ENCODE measurements around the gene DHRS1. TPM values are rescaled to one million over a fixed set of nuclear protein-coding genes. Genes with fewer than 3 reads are reported as not detected.

Gene DHRS1
- total and polyA plus RNA-seq, 9 of the 15 experiments (the other 6 are each of a cell fraction or from before 2014, with no cell fraction given) = 7.3 to 33.6 (median 13.3) TPM

- Histone ChIP-seq H3K27ac (ENCODE audit: extremely low read depth, low read depth, low read length) (no peak overlapping the region), H3K4me2 (ENCODE audit: insufficient read depth, low read length) (no peak overlapping the region), H3K36me3 (ENCODE audit: control insufficient read depth, insufficient read depth, low read length) (no peaks in the 10 kb centered on the region), H3K9me3 (replicated peaks; ENCODE audit: control insufficient read depth, insufficient read depth, low read depth, low read length) (no peaks in the 10 kb centered on the region), H3K9me1 (ENCODE audit: control insufficient read depth, insufficient read depth, low read length) (no peaks in the 10 kb centered on the region), H3K4me3 (no peak overlapping the region), H3K4me1 (replicated peaks in 1 of 2; ENCODE audit: control insufficient read depth in 2 of 2, insufficient read depth in 2 of 2, low read length in 2 of 2) (peaks cover 4 to 36% of the 10 kb centered on the region in 2 experiments; a peak in 4 of 5 replicates), H3K9ac (ENCODE audit: insufficient read depth in 1 of 2, low read depth in 2 of 2, low read length in 2 of 2) (no peak overlapping the region), H2AFZ (ENCODE audit: low read depth, low read length) (no peak overlapping the region), H3K27me3 (ENCODE audit: control insufficient read depth in 2 of 2, insufficient read depth in 2 of 2, low read length in 2 of 2) (peaks cover 0 to 9% of the 10 kb centered on the region in 2 experiments; a peak in 1 of 5 replicates), H4K20me1 (replicated peaks; ENCODE audit: control insufficient read depth, insufficient read depth, low read length) (no peaks in the 10 kb centered on the region), H3K79me2 (ENCODE audit: control insufficient read depth, insufficient read depth, low read length) (no peaks in the 10 kb centered on the region)
- in situ Hi-C loops (cut with MboI) = loop anchor here (25.0 kb wide), 1 partner anchor 350 kb away; no protein-coding TSS in a partner anchor
- POLR2A ChIA-PET = interaction anchor here (0.8 to 1.5 kb wide), 5 partner anchors 74 to 103 kb away, joined by 4 to 7 read pairs (median 5); partner anchors contain the start of genes KHNYN and TGM1
- WGBS (ENCODE audit: insufficient coverage, low coverage, missing lambda C conversion rate) = 16% methylated on average over 6 of the region's 7 CpGs
- BruUV-seq (replicated peaks) = no TSS peak
- no peak for FAIRE-seq
- DNase-seq (ENCODE audit: extremely low read depth in 1 of 4, low spot score in 3 of 4) = no peak
- intact Hi-C loops (cut with micrococcal nuclease) = no loop called here
- CTCF ChIA-PET (ENCODE audit: low intra/inter-chr PET ratio) = no interaction called here
- ATAC-seq = no peak
- no peak for TF ChIP-seq FOXJ3 (CRISPR knock-in tag; IDR thresholded peaks at IDR 0.05)
- TF ChIP-seq, protein P1, sequence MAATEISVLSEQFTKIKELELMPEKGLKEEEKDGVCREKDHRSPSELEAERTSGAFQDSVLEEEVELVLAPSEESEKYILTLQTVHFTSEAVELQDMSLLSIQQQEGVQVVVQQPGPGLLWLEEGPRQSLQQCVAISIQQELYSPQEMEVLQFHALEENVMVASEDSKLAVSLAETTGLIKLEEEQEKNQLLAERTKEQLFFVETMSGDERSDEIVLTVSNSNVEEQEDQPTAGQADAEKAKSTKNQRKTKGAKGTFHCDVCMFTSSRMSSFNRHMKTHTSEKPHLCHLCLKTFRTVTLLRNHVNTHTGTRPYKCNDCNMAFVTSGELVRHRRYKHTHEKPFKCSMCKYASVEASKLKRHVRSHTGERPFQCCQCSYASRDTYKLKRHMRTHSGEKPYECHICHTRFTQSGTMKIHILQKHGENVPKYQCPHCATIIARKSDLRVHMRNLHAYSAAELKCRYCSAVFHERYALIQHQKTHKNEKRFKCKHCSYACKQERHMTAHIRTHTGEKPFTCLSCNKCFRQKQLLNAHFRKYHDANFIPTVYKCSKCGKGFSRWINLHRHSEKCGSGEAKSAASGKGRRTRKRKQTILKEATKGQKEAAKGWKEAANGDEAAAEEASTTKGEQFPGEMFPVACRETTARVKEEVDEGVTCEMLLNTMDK (IDR thresholded peaks at IDR 0.05; ENCODE audit: borderline replicate concordance, insufficient read depth, low read depth, low read length, poor library complexity, severe bottlenecking) = no peak
- no peak for TF ChIP-seq ZNF121 (CRISPR knock-in tag; conservative IDR thresholded peaks at IDR 0.05)
- no peak for TF ChIP-seq CBFA2T3 (IDR thresholded peaks at IDR 0.05)
- no peak for TF ChIP-seq POLR2AphosphoS5 (IDR thresholded peaks at IDR 0.05; ENCODE audit: control insufficient read depth, insufficient read depth, low read depth, low read length)
- no peak for TF ChIP-seq ZNF699 (CRISPR knock-in tag; IDR thresholded peaks at IDR 0.05; ENCODE audit: insufficient replicate concordance)
- TF ChIP-seq, protein P2, sequence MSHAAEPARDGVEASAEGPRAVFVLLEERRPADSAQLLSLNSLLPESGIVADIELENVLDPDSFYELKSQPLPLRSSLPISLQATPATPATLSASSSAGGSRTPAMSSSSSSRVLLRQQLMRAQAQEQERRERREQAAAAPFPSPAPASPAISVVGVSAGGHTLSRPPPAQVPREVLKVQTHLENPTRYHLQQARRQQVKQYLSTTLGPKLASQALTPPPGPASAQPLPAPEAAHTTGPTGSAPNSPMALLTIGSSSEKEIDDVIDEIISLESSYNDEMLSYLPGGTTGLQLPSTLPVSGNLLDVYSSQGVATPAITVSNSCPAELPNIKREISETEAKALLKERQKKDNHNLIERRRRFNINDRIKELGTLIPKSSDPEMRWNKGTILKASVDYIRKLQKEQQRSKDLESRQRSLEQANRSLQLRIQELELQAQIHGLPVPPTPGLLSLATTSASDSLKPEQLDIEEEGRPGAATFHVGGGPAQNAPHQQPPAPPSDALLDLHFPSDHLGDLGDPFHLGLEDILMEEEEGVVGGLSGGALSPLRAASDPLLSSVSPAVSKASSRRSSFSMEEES (CRISPR knock-in tag; IDR thresholded peaks at IDR 0.05) = no peak
- TF ChIP-seq PRDM10 (IDR thresholded peaks at IDR 0.05; ENCODE audit: partially characterized antibody) = no peak
- TF ChIP-seq PTBP1 (IDR thresholded peaks at IDR 0.05; ENCODE audit: low read depth, low read length) = no peak
- no peak for TF ChIP-seq ZNF589 (CRISPR knock-in tag; IDR thresholded peaks at IDR 0.05; ENCODE audit: low read depth)
- TF ChIP-seq, protein P3, sequence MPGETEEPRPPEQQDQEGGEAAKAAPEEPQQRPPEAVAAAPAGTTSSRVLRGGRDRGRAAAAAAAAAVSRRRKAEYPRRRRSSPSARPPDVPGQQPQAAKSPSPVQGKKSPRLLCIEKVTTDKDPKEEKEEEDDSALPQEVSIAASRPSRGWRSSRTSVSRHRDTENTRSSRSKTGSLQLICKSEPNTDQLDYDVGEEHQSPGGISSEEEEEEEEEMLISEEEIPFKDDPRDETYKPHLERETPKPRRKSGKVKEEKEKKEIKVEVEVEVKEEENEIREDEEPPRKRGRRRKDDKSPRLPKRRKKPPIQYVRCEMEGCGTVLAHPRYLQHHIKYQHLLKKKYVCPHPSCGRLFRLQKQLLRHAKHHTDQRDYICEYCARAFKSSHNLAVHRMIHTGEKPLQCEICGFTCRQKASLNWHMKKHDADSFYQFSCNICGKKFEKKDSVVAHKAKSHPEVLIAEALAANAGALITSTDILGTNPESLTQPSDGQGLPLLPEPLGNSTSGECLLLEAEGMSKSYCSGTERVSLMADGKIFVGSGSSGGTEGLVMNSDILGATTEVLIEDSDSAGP (CRISPR knock-in tag; IDR thresholded peaks at IDR 0.05) = no peak
Observed at GRCh38 chr14:24337144-24337823, 37.7 kb upstream of the DHRS1 start.

All from K562 (cell line).